ENCODE data around the gene ECEL1.
"Not testable (repeated sequence)": the region's sequence is repeated elsewhere in the genome, so short reads cannot be mapped to it uniquely, and the experiment has no call there.

Gene ECEL1

DNA sequence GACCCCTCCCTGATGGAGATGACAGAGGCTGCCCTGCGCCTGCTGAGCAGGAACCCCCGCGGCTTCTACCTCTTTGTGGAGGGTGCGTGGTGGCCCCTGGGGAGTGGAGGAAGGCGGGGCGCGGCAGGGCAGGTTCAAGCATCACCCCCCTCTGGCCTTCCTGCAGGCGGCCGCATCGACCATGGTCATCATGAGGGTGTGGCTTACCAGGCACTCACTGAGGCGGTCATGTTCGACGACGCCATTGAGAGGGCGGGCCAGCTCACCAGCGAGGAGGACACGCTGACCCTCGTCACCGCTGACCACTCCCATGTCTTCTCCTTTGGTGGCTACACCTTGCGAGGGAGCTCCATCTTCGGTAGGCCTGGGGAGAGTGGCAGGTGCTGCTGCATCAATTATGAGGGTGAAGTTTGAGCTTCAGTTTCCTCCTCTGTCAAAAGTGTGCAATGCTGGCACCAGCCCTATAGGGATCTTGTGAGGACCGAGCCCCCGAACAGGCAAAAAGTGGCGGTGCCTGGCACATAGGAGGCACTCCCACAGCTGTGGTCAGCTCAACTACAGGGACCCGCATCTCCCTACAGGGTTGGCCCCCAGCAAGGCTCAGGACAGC is 29.5 kb downstream of the ECEL1 start:
- DNase-seq, result no peak

DNA sequence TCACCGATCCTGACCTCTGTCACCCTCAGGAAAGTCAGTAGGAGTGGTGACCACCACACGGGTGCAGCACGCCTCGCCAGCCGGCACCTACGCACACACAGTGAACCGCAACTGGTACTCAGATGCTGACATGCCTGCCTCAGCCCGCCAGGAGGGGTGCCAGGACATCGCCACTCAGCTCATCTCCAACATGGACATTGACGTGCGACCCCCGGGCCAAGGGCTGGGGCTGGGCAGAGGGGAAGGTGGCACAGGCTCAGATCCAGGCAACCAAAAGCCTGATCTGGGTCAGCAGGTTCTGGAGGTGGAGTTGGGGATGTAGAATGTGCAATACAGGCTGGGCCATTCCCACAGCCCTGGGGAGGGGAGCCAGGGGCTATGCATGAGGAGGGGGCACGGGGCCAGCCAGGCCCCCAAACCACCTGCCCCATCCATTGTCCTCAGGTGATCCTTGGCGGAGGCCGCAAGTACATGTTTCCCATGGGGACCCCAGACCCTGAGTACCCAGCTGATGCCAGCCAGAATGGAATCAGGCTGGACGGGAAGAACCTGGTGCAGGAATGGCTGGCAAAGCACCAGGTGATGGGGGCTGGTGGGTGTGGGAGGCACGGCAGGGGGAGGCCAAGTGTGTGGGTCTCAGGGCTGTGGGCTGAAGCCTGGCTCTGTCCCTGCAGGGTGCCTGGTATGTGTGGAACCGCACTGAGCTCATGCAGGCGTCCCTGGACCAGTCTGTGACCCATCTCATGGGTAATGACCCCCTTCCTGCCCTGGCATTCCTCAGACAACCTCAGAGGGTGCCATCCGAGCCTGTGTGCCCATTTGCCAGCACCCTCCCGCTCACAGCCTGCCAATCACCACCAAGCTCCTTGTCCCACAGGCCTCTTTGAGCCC is 30.3 kb downstream of the ECEL1 start:
- DNase-seq, result no peak

DNA sequence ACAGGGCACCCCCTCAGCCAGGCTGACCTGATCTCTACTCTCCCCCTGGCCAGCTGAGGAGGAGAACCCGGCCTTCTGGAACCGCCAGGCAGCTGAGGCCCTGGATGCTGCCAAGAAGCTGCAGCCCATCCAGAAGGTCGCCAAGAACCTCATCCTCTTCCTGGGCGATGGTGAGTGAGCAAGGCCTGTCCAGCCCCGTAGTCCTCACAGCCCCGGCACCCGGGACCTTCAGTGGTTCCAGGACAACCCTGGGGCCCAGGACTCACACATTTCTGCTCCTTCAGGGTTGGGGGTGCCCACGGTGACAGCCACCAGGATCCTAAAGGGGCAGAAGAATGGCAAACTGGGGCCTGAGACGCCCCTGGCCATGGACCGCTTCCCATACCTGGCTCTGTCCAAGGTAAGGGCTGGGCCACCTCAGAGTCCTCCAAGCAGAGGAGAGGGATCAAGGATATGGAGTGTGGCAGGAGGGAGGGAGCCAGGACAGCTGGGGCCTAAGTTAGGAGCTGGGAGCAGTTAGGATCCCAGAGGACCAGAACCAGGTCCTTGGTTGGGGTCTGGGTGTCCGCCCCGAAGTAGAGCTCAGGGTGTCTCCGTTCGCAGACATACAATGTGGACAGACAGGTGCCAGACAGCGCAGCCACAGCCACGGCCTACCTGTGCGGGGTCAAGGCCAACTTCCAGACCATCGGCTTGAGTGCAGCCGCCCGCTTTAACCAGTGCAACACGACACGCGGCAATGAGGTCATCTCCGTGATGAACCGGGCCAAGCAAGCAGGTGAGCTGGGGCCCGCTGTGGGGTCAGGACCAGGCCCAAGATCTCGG is 31.1 kb downstream of the ECEL1 start:
- DNase-seq, result no peak

DNA sequence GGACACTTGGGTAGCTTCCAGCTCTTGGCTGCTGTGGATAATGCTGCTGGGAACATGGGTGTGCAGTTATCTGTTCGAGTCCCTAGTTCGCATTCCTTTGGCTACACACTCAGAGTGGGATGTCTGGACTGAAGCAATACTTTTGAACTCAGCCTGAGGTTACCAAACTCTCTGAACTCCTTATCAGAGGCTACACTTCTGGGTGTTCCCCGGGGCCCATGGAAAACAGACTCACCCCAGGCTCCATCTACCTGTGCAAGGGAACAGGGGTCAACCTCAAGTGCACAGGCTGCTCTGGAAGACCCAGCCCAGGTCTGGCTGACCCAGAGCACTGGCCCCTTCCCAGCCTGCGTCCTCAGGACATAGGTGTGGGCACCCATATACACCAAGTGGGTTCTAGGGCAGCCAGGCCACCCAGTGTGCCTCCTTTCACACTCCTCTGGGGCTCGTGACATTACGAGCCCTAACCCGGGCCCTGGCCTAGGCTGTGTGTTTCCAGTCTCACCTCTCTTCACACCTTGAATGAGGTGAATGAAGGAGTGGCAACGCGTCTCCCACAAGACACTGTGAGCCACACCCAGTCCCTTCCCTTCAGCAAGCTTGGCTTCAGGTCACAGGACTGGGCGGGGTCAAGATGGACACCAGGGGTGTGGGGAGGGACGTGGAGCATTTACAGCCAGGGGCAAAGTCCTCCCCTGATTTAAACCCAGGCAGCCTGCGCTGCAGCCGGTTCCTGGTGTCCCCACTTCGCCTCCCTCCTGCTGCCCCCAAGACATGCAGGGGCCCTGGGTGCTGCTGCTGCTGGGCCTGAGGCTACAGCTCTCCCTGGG is 32.0 kb downstream of the ECEL1 start, which contains the start of gene ALPI:
TSS of gene ALPI (plus strand) at position 728 of the 830 bp plus-strand sequence. CDS start at position 775, 47 bp downstream.
- no peak for DNase-seq

DNA sequence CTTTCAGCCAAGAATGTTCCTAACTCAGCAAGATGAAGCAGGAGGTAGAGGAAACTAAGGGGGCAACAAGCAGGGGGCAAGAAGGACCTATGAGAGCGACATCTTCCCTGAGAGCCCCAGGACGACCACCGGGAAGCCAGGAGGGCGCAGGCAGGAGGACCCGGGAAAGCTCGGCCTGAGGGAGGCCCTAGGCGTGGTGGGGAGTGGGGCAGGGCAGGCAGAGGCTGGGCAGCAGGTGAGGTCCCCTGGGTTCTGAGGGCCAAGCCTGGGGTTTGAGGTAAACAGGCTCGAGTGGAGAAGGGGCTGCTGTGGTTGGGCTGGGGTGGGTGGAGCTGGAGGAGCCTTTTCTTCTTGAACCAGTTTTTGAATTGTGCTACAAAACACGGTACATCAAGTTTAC is 33.0 kb downstream of the ECEL1 start:
- DNase-seq, result no peak

DNA sequence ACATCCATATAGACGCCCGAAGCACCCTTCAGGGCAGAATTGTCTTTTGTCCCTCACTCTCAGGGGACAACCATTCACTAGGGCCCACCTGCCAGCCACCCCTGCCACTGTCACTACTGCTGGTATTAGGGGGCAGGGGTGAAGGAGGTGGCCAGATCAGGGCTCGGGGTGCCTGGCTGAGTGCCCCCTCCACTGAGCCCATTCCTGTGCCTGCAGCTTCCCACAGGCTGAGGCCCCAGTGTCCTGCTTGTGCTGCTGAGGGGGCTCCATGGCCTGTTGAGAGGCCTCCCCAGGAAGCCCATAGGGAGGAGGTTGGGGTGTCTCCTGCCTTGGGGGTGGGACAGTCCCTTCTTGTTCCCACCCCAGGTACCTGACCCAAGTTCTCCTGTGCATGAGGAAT is 36.0 kb downstream of the ECEL1 start:
- DNase-seq, result not testable (repeated sequence)

DNA sequence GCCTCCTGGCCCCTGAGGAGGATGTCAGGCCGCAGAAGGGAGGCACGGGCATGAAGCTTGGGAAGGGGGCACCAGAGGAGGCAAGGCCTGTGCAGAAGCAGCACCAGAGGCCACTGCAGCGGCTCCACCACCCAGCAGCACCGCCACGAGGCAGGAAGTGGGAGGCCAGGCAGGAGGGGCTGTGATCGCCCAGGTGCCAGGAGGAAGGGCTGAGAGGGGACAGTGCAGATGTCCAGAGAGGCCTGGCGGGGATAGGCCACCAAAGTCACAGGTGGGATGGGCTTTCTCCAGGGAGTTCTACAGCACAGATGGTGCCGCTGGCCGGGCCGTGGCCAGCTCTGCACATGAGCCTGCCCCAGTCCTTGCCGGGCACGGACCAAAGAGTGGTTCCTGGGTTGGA is 37.7 kb downstream of the ECEL1 start:
- DNase-seq, result no peak

DNA sequence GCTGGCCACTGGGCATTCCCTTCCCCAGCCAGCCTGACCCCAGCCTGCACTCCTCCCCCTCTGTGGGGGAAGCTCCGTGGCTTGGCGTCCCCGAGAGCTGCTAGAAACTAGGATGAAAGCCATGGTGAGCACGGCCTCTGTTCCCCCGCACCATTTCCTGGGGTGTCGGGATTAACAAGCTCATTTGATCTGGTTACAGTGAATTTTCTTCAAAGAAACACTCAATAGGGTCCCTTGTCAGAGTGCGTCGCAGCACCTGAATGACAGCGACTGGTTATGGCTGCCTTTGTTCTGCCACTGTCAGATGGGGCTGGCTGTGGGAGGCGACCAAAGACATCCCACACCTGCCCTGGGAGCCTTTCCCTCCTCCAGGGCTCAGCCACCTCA is 39.3 kb downstream of the ECEL1 start:
- DNase-seq, result no peak

DNA sequence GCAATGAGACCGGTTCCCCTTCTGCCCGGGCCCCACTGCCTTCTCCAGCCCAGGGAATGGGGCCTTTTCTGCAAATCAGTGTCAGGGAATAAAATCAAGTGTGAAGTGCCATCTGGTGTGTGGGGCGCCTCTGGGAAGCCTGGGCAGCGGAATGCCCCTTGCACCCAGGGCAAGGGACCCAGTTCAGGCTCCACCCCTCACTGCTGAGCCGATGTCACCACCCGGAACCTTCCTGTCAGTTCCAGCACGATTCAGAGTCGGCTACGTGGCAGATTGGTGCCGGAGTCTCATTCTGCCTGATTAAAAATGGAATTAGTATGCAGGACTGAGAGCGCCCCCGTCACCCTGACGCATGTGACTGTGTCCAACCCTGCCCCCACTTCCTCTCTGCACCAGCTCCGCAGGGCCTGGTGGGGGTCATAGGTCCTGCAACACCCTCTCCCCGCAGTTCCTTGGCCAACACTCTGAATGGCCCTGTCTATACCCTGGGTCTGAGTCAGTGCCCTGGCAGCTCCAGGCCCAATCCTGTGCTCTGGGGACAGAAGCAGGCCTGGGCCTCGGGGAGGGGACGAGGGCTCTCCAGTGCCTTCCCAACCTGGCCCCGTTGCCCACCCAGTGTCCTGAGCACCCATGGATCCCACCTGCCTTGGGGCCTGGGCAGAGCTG is 39.9 kb downstream of the ECEL1 start:
- DNase-seq, result no peak

DNA sequence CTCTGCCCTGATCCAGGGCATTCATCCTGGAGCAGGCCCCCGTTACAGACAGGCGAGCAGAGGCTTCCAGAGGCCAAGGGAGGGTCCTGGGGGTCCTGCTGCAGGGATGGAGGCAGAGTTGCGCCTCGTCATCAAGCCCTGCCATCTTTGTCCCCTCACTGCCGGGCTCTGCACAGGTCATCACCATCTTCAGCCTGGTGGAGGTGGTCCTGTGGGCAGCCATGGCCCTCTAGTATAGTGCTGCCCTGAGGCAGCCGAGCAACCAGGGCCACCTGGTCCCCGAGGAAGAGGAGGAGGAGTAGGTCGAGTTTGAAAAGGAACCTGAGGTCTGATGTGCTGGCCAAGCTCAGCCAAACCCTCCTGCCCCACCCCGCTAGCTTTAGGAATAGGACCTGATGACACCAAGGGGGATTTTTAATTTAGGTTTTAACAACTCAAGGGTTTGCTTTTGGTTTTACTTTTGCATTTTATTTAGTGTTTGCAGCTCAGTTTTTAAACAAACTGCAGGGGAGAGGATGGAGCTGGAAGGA is 40.5 kb downstream of the ECEL1 start:
- DNase-seq, result no peak

DNA sequence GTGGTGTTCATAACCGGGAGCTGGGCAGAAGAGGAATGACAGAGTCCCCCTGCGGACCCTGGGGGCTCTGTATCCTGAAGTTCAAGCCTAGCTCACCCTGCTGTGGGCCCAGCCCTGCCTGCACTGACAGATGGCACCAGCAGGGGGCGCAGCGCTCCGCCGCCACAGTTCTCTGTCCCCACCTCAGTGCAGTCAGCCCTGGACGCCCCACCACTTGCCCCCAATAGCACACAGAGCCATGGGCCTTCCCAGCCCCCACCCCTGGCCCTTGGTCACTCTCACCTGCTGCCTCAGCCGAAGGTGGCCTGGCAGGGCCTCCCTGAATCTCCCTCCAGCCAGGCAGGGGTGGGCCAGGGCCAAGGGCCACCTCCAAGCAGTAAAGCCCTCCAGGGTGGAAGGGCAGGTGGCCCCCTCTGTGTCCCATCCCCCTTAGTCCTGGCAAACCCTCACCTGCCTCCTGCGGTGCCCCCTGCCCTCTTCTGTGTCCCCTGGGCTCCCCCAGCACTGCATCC is 41.3 kb downstream of the ECEL1 start:
- DNase-seq, result not testable (repeated sequence)

DNA sequence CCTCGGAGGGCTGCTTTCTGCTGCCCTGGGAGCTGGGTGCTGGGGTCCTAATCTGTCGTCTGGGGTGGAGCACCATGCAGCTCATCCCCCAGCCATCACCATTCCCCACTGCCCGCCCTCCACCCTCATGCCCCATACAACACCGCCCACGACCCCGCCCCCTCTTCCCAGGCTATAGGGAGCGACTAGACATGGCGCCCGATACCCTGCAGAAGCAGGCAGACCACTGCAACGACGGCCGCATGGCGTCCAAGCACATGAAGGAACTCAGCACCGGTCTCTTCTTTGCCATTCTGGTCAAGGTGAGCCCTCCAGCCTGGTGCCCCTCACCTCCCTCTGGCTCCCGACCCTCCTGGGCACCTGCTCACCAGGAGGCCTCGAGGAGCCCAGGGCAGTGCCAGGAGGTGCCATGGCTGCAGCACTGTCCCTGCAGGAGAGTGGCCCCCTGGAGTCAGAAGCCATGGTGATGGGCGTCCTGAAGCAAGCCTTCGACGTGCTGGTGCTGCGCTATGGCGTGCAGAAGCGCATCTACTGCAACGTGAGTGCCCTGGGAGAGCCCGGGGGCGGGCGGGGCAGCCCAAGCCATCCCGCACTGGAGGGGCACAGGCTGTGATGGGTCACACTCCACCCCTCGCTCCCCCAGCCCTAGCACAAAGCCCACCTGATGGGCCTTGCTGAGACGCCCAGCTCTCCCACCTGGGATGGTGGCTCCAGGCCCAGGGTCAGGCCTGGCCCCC is 42.3 kb downstream of the ECEL1 start:
- not testable (repeated sequence) for DNase-seq

DNA sequence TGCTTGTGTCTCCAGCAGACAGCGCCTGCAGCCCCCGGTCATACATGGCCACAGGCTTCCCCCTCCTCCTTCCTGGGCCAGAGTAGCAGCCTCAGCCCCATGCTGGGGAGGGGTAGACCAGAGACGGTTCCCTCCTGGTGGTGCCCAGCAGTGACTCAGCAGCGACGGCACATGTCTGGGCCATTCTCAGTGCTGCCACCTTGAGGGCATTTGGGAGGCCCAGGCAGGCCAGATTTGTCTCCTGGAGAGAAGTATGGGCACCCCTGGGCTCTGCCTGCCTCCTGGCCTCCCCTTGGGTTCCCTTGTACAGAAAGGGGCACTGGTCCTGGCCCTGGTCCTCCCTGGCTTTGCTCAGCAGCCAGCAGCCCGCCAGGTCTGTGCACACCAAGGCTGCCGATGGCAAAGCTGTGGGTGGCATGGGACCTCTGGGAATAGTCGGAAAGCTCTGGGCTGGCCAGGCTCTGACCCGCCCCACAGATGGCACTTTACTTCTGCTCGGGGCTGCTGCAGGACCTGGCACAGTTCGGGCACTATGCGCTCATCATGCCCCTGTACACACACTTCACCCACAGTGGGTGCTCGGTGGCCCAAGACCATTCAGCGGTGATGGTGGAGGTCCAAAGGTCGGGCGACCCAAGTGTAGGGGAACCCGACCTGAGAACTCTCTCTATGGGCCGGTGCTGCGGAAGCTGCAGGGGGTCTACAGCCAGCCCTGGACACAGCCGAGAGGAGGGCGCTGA is 43.1 kb downstream of the ECEL1 start:
- DNase-seq, result no peak

DNA sequence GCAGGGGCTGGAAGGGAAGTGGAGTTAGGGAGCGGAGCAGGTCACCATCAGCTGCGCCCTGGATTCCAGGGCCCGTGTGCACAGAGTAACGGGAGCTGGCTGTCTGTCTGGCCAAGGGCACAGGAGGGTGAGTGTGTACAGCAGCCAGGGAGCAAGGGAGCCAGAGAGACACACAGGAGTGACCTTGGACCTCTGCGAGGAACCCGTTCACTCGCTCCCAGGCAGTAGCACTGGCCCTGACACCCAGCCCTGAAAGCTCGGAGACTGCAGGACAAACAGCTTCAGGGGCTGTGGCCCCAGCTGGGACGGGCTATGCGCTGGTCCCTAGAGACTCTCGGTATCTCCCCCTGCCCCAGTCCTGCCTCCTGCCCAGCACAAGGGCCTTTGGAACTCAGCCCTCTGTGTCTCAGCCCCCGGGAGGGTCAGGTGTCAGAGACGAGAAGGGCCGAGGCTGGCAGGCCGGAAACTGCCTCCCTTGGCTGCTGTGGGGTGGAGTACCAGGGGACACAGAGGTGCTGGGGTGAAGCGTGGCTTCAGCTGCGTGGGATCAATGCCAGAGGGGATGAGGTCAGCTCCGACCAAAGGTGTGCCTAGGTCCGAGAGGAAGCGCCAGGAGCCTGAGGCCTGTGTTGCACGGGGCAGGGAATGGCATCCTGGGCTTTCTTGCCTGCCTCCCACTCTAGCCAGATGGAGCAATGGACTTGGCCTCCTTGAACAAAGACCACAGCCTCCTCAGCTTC is 43.8 kb downstream of the ECEL1 start:
- DNase-seq, result not testable (repeated sequence)

DNA sequence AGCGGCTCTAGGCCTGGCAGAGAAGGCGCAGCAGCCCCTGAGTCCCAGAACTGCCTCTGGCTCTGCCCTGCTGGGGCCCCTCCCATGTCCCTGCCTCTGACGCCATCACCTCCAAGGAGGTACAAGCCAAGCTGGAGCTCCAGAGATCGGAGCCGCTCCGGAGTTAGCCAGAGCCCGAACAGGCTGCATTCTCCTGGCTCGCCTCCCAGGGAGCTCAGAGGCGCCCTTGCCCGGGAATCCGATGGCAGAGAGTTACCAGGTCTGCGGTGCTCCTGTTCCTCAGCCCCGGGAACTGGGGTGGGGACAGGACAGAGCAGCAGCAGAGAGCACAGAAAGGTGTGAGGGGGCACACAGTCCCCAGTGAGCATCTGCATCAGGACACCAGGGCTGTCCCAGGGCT is 44.6 kb downstream of the ECEL1 start:
- DNase-seq, result not testable (repeated sequence)

DNA sequence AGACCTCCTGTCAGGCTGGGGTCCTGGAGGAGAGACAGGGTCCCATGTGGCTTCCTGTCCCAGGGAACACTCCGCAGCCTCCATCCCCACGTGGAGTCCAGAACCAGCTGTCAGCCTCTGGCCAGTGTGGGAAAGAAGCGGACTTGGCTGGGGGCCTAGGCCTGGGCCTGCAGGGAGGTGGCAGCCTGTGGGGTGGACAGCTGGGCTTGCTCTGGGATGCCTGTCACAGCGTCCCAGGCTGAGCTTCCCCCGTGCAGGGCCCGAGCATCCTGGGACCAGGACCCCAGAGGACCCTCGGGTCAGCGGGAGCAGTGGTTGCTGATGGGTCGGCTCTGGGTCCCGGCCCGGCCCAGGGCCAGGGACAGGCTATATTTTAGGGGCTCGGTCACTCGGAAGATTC is 45.2 kb downstream of the ECEL1 start:
- DNase-seq, result not testable (repeated sequence)

DNA sequence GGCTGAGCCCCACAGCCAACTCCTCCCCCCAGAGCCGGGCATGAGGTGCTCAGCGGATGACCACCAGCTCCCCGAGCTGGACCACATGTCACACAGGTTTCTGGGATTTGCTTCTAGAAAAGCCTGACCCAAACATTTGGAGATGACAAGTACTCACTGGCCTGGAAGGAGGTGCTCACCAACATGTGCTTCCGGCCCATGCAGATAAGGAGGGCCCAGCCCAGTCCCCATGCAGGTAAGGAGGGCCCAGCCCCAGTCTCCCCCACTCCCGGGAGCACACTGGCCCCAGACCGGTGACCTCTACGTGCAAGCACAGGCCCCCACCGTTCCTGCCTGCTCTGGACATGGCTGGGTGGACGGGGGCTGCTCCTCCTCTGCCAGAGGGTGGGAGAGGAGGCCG is 45.7 kb downstream of the ECEL1 start:
- DNase-seq, result not testable (repeated sequence)

DNA sequence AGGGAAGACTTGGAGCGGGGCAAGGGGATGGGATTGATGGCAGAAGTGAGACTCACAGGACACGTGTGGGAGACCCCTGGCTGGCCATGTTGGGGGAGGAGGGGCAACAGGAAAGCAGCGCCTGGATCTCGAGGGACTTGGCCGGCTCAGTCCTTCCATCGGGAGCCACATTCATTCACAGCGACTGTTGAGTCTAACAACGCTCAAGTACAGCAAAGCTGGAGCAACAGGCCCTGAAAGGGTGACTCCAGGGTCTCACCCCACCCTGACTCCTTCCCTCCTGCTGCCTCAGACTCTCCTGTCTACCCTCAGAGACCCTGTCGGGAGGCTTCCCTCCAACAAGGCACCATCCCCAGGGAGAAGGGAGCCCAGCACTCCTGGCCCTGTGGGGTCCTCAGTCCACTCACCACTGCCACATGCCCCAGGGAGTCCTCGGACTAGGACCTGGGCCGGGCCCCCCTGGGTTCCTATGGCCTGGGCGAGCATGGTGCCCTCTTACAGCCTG is 46.4 kb downstream of the ECEL1 start:
- no peak for DNase-seq

Measured in NCI-H1105 (cell line).